Stomach (tissue), 4 donors: ENCODE results near the gene XIRP2.

Experiments used
- EP300 ChIP-seq: sonication (generic); formaldehyde crosslinking; IDR thresholded peaks from one replicate; pipeline ENCODE4 v1.6.1; 2017; ENCODE audit warnings: antibody characterized with exemption
- POLR2A ChIP-seq, 4 donors: fragments of 450-650 bp; IDR thresholded peaks; one replicate each; pipeline ENCODE4 v1.6.1; 2016; ENCODE audit warnings: antibody characterized with exemption in 4 of 4, control low read depth in 2 of 4, mild to moderate bottlenecking in 1 of 4, moderate library complexity in 1 of 4
- TF ChIP-seq, protein P1 (sequence below), 7 experiments: fragments of 450-650 bp in 4 of 7; fragments of 200-600 bp in 3 of 7; sonication (generic) in 3 of 7; IDR thresholded peaks; one replicate each; pipeline ENCODE4 v1.5.1; 2016 to 2019; ENCODE audit warnings: antibody characterized with exemption in 7 of 7, control low read depth in 2 of 7, mild to moderate bottlenecking in 1 of 7

DNA sequence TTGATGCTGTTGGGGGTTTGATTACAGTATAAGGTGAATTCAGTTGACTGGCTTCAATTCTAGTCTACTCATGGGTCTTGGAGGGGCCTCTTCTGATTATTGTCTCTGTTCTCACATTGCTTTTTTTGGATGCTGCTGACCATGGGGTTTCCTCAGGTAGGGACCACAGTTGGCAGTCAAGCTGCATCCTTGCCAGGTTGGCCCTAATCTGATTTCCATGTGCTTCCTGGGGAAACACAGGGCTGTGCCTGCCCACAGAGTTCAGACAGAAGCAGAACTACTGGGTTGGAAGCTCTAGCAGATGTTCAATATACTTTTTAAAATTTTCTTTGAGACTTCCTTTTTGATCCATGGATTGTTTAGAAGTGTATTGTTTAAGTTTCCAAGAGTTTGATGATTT, 227.3 kb downstream of the XIRP2 start:
- TF ChIP-seq POLR2A (IDR thresholded peaks at IDR 0.05) (no peak), EP300 (no peak)
- TF ChIP-seq, protein P1, sequence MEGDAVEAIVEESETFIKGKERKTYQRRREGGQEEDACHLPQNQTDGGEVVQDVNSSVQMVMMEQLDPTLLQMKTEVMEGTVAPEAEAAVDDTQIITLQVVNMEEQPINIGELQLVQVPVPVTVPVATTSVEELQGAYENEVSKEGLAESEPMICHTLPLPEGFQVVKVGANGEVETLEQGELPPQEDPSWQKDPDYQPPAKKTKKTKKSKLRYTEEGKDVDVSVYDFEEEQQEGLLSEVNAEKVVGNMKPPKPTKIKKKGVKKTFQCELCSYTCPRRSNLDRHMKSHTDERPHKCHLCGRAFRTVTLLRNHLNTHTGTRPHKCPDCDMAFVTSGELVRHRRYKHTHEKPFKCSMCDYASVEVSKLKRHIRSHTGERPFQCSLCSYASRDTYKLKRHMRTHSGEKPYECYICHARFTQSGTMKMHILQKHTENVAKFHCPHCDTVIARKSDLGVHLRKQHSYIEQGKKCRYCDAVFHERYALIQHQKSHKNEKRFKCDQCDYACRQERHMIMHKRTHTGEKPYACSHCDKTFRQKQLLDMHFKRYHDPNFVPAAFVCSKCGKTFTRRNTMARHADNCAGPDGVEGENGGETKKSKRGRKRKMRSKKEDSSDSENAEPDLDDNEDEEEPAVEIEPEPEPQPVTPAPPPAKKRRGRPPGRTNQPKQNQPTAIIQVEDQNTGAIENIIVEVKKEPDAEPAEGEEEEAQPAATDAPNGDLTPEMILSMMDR (IDR thresholded peaks at IDR 0.05) = no peak
